HG03066 (cell line): ENCODE data around the gene C1GALT1C1L.
"Not testable (repeated sequence)": the region's sequence is repeated elsewhere in the genome, so short reads cannot be mapped to it uniquely, and the experiment has no call there.

Experiments
- ATAC-seq: cut with Tn5 transposase; IDR thresholded peaks from one replicate; pipeline ENCODE4 v1.9.1; 2021; ENCODE audit warnings: low read depth; ENCODE audit not compliant: unreplicated experiment

Gene C1GALT1C1L

DNA sequence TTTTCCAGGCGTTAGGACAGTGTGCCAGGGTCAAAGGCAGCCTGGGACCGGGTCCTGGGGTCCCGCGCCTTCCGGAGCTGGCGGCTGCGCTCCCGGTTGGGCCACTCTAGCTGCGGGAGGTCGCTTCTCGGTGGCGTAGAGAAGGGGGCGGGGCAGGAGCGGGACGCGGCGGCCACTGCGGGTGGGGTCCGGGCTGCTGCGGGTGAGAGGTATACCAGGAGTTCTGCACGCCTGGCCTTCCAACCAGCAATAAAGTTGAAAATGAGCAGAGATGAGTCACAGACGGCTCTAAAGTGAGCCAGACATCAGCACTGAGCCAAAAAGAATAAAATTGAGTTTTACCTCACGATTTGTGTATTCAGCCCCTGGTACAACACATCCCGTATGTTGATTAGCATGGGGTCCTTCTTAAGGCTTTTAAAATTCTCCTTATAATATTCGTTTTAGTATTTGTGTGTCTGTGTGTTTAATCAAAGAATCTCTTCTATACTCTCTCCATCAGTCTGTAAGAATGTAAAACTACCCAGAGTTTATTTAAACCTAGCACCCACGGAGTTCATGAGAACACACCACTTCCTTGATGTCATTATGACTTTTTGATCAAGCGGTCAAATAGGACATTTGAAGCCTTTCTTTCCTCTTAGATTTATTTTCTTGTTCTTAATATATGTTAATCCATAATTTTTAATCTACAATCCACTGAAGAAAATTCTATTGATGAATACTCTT lies at the start of gene C1GALT1C1L:
Gene C1GALT1C1L, minus strand, starts transcription at position 108 of the 729 bp plus-strand sequence. Its CDS starts 107 bp downstream, at position 1.
- ATAC-seq: no peak

DNA sequence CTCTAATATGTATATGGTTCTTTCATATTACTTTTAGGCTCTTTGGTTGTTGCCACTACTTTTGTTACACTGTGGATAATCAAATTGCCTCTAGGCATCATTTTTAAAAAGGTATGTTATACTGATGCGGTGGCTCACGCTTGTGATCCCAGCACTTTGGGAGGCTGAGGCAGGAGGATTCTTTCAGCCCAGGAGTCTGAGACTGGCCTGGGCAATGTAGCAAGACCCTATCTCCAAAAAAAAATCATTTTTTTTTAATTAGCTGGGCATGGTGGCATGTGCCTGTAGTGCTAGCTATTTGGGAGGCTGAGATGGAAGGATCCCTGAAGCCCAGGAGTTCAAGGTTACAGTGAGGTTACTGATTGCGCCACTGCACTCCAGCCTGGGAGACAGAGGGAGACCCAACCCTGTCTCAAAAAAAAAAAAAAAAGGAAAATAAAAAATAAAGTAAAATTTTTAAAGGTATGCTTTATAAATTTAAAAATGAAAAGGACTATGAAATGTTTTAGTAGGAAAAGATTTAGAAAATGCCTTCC lies 49.5 kb upstream of the C1GALT1C1L start:
- ATAC-seq: no peak

DNA sequence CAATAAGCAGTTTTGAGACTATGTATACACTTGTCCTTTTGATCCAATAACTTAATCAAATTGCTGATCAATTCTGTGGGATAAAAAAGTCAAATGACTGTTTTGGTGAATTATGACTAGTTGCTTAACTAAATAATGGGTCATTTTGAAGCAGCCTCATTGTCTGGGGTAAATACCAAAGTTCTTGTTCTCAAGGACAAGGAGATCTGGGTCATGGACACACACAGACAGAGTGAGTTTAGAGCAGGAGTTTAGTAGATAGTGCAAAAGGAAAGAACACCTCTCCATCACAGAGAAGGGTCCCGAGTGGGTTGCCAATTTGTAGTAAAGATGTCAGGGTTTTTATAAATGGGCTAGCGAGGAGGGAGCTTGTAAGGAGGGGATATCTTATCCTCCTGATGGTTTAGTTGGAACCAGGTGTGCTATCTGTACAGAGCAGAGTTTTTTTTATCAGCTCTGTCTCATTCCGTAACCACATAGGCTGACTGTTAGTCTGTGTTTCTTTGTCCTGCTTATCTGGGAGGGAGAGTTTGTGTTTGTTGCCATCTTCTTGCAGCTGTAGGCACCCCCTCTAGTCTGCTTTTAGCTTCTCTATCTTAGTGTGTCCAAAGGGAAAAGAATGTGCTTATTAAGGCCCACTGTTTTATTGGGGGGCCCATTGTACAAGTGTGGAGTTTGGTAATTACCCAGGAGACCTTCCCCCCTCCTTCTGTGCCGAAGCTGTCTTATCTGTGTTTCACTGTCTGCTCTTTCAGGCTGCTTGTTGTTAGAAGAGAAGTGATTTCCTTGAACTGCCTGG lies 48.7 kb upstream of the C1GALT1C1L start:
- no peak for ATAC-seq

DNA sequence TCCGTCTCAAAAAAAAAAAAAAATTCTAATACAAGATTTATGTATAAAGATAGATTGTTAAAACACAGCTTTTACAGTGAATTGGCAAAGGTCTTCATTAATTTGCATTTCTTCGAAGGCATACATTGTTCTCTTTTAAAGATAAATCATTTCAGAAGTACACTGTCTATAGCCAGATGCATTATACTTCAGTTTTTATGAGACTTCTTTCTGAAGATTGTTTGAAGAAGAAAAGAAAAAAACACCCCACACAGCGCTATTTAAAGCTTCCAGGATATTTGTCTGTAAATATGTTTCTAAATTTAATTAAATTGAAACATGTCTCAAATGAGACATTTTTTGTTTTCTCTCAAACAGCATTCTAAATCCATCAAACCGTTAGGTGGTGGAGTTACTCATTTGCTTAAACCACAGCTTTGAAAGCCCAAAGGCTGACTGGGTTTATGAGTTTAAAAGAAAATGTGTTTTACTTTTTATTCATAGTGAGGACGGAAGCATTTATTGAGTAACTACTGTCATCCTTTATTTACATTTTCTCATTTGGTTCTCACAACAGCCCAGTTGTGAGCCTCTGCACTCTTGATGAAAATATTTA lies 42.4 kb upstream of the C1GALT1C1L start:
- no peak for ATAC-seq

DNA sequence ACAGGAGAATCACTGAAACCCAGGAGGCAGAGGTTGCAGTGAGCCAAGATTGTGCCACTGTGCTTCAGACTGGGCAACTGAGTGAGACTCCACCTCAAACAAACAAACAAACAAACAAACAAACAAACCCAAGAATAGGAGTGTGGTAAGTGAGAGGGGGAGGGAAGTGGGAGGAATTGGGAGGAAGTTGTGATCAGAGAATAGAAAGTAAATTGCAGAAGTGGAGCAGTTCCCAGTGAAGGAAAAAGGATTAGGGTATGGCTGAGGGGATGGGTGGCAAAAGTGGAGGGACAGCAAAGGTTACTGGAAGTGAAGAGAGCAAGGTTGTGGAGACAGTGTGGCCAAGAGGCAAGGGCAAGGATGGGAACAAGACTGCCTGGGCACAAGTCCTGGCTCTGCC lies 41.1 kb upstream of the C1GALT1C1L start:
- ATAC-seq: no peak

DNA sequence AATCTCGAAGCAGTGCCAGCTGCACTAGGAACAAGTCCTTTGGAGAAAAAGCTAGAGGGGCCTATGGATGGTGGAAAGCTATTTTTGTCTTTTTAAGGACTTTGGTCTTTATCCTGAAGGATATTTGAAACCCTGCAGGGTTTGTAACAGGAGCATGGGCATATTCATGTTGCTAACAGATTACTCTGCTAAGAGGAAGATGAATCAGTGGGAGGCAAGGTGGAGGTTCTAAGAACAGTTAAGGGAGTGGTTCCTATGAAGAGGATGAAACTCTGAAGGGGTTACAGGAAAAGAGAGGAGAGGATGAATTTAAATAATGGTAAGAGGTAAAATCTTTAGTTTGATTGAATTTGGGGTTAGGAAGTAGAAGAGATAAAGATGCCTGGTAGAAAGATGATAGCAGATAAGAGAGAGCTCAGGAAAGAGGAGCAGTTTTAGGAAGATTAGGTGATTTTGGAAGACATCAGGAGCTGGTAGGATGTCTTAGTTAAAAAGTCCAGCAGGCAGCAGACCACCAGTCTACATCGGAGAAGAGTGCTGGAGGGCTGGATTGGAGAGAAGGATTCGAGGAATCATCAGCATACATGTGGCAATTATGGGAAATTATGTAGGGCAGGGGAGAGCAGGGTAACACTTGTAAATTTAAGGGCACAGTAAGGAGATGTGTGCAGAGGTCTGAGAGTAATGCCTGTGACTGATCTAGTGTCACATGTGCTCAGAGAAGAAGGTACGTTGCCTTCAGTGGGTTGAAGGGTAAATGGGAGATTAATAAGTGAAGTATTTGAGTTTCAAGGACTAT lies 39.3 kb upstream of the C1GALT1C1L start:
- no peak for ATAC-seq

DNA sequence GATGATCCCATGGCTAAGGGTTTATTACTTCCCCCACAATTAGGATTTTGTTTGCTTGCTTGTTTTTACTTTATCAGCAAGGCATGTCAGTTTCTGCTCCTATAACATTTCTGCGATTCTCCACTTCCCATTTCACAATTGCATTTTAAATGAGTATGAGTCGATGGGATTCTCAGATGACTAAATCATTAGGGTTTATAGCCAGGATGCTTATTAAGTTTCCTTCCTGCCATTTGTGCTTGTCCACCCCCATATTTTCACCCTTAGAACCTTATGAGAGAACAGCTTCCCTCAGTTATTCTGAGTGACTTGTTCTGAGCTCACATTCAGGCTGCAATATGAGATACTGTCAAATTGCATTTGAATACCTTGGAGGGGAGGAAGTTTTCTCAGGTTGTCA lies 37.9 kb upstream of the C1GALT1C1L start:
- ATAC-seq: no peak

DNA sequence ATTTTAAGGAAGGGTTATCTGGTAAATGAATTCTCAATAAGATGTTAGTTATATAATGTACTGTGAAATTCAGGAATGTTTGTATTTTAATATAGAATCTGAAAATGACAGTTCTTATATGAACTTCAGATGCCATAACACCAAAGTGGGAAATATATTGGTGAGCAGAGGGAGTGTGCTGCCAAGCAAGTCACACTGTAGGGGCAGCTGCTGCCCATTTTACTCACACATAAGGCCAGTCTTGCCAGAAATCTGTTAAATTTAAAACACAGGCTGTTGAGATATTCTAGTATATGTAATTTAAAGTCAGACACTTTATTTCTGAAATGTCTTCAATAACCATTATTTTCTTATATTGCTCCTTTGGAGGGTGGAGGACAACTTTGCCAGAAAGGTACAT lies 34.6 kb upstream of the C1GALT1C1L start:
- ATAC-seq: no peak

DNA sequence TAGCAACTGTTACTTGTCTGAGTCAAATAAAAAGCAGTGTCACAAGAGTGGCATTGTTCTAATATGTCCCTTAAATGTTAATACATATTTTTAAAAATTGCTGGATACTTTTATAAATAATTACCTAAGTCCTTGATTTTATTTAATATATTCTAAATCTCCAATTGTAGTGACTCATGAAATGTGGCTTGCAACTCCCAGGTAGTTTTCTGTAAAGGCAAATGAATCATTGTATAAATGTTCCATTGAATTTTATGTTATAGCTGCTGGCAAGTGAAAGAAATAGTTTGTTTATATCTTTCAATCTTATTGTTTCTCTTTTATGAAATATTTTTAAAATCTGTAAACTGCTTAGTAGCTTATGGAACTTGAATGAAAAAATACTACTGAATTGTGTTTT lies 32.7 kb upstream of the C1GALT1C1L start:
- no peak for ATAC-seq

DNA sequence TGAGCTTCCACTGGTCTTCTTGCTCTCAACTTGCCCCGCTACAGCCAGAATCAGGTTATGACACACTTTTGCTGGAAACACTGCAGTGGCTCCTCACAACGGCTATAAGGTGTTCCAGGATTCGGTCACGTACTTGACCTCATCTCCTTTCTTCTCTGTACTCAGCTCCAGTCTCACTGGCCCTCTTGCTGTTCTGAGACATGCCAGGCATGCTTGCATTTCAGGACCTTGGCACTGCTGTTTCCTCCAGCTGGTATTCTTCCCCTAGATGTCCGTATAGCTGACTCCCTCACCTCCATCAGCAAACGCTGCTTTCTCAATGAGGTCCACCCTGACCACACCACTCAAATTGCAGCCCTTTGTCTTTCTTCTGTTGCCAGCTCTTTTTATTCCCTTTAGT lies 31.9 kb upstream of the C1GALT1C1L start:
- ATAC-seq: no peak

DNA sequence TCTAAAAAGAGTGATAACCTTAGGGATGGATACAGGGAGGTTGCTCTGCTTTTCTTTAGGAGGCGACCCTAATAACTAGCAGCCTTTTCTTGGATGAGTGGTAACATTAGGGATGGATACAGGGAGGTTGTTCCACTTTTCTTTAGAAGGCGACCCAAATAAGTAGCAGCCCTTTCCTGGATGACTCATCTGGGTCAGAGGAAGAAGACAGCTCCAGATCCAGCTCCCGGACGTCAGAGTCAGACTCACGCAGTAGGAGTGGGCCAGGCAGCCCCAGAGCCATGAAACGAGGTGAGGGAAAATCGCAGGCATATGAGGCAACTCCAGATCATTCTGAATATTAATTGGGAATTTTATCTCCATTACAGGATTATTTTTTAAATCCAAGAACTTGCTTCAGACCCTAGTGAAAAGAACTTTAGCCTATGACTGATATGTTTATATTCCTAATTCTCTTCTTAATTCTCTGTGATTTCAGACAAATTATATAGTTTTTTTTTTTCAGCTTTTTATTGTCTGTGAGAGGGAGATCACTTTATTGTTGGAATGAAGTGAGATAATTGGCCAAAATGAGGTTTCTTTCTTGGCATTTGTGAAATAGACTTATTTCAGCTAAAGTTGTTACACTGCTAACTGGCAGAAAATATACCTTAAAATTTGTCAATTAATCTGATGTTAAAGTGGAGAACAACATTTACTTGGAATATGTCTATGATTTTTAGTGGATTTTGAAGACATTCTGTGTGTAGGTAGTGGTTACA lies 31.2 kb upstream of the C1GALT1C1L start:
- ATAC-seq: no peak

DNA sequence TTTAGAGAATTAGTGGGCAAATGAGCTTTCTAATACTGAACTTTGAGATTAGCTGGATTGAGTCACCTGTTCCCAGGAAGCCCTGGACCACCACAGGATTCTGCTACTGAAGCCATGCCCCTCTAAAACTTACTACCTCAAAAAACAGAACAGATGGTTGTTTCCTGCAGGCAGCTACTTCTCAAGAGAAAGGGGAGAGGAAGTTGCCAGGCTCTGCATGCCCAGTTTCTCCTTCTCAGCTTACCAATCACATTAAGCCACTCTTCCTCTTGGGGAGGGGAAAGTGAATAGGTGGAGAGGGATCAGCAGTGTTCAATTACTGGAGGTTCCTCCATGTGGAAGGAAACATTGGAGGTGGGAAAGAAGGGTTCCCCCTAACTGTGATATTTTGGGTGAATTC lies 24.9 kb upstream of the C1GALT1C1L start:
- no peak for ATAC-seq

DNA sequence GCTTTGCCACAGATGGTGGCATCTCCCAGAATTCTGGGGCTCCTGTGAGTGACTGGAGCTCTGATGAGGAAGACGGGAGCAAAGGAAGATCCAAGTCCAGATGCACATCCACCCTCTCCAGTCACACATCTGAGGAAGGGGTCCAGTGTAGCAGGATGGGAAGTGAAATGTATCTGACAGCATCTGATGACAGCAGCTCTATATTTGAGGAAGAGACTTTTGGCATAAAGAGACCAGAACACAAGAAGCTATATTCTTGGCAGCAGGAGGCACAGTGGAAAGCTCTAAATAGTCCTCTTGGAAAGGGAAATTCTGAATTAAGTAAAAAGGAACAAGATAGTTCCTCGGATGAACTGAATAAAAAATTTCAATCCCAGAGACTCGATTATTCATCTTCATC lies 23.5 kb upstream of the C1GALT1C1L start:
- ATAC-seq: no peak

DNA sequence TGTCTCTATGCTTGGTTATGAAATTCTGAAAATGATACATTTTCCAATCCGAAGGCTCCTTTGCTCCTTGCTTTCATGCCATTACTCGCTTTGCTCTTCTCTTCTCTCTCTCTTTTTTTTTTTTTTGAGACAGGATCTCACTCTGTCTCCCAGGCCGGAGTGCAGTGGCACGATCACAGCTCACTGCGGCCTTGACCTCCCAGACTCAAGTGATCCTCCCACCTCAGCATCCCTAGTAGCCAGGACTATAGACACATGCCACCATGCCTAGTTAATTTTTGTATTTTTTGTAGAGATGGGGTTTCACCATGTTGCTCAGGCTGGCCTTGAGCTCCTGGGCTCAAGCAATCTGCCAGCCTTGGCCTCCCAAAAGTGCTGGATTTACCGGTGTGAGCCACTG lies 21.9 kb upstream of the C1GALT1C1L start:
- ATAC-seq: not testable (repeated sequence)

DNA sequence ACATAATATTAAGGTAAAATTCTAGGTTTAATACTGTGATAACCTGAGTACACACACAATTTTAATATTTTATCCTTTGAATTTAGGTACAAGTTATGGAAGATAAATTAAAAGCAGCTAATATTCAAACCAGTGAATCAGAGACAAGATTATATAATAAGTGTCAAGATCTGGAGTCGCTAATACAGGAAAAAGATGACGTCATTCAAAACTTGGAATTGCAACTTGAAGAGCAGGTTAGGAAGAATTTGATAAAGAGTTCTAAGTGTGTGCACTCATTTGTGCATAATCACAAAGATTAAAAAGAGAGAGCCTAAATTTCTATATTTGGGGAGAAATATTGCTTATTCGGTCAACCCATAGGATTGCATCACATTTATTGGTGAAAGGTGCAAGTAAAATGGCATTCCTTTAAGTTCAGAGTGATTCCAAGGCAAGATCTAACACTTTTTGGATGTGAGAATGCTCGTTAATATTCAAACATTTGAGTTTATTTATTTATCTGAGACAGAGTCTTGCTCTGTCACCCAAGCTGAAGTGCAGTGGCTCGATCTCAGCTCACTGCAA lies 16.3 kb upstream of the C1GALT1C1L start:
- ATAC-seq: no peak

DNA sequence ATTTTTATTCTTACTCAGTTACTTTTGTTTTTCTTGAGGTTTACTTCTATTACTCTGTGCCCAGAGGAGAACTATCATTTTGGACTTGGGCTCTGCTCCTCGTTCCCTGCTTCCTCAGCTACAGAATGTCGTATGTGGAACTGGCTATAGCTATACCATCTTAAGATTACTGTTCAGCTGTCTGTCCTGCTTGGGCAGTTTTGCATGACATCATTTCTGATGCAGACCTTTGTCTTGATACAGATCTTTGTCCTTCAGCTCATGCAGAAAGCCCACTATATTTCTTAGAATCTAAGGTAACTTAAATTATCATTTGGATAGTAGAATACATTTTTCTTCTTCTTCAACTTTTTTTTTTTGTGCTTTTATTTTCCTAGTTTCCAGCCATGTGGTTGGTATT lies 13.8 kb upstream of the C1GALT1C1L start:
- ATAC-seq: no peak

DNA sequence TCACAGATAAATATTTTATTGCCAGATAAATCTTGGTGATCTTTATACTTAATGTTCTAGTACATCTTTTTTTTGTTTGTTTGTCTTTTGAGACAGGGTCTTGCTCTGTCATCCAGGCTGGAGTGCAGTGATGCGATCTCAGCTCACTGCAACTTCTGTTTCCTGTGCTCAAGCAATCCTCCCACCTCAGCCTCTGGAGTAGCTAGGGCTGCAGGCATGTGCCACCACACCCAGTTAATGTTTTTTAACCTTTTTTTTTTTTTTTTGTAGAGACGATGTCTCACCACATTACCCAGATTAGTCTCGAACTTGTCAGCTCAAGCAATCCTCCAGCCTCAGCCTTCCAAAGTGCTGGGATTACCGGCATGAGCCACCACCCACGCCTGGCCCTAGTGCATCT lies 9.1 kb upstream of the C1GALT1C1L start:
- ATAC-seq: no peak

DNA sequence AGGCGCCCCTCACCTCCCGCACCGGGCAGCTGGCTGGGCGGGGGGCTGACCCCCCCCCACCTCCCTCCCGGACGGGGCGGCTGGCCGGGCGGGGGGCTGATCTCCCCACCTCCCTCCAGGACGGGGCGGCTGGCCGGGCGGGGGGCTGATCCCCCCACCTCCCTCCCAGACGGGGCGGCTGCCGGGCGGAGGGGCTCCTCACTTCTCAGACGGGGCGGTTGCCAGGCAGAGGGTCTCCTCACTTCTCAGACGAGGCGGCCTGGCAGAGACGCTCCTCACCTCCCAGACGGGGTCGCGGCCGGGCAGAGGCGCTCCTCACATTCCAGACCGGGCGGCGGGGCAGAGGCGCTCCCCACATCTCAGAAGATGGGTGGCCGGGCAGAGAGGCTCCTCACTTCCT lies 1.6 kb upstream of the C1GALT1C1L start:
- ATAC-seq: not testable (repeated sequence)

DNA sequence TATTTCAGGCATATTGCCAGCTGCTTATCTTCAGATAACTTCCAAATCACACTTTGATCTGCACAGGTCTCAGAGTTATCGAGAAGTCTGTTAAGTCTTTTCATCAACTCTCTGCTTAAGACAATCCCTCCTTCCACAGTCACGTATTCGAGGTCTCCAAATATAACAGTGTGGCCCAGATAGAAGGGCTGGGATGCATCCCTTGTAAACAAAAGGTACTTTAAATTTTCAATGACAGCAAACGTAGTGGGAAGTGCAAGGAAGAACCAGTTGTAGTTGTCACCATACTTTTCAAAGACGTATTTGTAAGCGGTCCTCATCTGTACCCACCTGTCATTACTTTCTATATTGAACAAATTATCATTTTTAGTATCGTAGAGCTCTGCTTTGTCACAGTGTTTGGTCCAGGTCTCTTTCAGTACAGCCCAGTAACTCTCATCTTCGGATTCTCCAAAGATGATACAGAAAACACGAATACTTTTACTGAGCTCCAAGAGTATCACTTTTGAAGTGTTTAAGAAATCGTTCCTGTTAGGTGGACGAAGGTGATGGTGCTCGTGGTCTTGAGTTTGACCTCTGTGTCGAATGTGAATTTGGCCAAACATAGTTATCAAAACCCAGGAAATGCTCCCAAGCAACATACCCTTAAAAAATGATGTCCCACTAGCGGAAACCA lies 445 bp downstream of the C1GALT1C1L start:
- ATAC-seq: no peak
